ENCODE data around the gene EEF1AKMT4.
"Not testable (repeated sequence)": the region's sequence is repeated elsewhere in the genome, so short reads cannot be mapped to it uniquely, and the experiment has no call there.

Gene EEF1AKMT4

DNA sequence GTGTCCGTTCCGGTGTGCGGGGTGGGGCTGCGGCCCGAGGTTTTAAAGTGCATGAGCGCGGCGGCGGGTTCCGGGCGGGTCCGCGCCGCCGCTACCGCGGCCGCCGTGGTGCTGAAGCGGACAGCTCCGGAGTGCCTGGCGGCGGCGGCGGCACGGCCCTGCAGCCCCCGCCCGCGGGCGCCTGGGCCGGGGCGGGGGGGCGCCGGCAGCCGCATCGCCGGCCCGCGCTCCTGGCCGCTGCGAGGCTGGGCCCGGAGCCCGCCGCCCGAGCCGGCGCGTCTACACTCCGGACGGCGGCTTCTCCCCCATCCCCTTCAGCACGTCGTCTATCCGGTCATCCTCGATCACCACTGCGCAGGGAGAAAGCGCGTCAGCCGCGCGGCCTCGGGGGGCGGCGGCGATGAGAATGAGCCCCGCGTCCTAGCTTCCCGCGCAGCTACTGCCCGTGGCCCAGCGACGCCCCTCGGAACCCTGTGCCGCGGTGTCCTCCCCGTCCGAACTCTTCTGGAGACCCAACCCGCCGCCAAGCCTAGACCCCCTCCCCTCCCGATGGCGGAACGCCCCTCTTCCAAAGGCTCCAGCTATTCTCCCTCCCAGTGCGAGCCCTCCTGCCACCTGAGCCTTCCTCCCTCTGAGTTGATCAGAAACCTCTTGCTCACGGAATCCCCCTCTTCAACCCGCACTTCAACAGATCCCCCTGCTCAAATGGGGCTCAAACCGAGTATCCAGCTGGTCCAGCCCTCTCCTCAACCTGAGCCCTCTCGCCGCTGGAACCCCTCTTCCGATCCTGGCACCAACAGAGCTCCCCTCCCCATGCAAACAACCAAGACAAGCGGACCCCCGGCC, 10.6 kb downstream of the EEF1AKMT4 start:
- DNase-seq (ENCODE audit: low spot score) = peak; percentile 47

DNA sequence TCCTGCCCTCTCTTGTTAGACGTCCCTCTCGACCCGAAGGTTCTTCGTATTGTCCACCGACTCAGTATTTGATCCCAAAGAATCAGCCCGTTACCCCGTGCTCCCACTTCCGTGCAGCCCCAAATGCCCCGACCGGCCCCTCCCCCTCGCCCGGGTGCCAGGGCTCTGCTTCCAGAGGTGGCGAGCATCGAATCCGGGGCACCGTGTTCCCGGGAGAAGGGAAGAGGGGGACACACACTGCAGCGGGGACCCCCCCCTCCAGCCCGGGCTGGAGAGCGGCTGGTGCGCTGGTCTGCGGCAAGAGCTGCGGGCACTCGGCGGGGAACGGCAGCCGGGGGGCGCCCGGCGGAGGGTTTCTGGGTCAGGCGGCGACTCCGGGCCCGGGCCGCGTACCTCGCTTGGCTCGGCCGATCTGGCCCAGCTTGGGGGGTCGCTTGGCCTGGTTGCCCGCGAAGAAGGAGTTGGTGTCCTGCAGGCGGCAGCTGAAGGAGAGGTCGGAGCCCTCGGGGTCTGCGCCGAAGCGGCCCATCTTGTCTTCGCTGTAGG, 11.3 kb downstream of the EEF1AKMT4 start:
- peak; percentile 39 for DNase-seq (ENCODE audit: low spot score)

DNA sequence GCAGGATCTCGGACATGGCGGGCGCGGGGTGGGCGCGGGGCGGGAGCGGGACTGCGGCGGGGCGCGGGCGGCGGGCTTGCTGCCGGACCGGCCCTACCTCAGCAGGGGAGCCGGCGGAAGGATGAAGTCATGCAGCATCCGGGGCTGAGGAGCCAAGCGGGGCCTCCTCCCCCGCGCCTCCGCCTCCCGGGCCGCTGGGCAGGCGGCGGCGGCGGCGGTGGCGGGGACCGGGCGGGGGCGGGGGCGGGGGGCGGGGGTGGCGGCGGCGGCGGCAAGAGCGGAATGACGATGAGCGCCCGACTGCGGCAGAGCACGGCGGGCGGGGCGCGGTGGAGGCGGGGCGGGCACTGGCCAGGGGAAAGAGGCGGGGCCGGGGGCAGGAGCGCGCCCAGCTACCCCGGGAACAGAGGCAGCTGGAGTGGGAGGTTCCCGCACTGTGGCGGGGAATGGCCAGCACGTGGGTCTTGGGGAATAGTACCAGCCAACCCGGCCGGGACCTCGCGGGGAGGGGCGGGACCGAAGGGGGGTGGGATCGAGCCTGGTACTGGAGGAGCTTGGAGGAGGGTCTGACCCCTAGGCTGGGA, 11.9 kb downstream of the EEF1AKMT4 start, which contains the start of gene CAMK2N2:
Gene CAMK2N2 (minus strand): TSS at position 284 of the 584 bp plus-strand sequence. CDS start 268 bp downstream, at position 16.
- DNase-seq (ENCODE audit: low spot score) = peak; percentile 97

DNA sequence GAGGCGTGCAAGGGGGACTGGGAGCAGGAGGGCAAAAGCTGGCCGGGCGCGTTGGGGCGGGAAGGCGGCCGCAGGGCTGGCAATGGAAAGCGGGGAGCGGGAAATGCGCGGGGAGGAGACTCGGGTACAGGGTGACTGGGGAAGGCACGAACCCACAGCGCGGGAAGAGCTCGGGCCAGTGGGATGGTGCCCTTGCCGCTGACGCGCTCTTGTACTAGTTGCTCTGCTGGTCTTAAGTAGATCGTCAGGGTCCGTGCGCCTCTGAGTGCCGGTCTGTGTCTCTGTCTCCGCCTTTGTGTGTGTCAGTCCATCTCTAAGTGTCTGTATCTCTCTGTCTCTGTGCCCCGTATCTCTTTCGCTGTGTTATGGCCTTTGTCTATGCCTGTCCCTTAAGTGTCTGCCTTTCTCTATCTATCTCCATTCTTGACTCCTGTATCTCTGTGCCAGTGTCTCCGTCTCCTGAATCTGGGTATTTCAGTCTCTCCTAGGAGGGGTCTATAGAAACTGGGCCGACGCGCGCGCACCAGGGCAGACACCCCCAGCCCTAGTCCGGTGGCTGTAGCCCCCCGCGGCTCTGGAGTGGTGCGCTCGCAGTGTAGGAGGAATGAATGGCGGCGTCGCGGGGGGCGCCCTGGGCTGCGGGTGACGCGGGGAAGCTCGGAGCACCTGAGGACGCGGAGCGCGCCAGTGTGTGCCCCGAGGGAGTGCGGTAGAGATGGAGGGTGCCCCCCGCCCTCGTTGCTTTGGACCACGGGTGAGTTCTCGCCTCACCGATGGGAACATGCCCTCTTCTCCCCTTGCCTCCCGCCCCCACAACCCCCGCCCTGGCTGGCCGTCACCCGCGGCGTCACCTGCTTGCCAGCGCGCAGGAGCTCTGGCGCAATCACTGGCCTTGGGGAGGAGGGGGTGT, 12.6 kb downstream of the EEF1AKMT4 start:
- no peak for DNase-seq (ENCODE audit: low spot score)

DNA sequence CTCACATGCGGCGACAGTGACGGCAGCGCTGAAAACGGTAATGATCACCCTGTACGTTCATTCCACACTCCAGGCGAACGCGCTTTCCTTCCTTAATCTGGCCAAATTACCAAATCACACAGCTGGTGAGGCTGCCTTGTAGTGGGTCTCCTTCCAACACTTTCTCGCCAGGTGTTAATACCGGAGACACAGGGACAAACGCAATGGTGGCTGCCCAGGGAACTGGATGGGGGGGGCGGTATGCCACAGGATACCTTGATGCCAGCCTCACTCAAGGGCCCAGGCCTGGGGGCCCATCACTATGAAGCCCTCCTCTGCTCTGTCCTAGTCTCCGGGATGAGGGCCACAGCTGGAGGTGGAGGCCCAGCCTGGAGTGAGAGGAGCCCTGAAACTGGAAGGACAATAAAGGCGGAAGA, 13.3 kb downstream of the EEF1AKMT4 start:
- DNase-seq (ENCODE audit: low spot score) = no peak

DNA sequence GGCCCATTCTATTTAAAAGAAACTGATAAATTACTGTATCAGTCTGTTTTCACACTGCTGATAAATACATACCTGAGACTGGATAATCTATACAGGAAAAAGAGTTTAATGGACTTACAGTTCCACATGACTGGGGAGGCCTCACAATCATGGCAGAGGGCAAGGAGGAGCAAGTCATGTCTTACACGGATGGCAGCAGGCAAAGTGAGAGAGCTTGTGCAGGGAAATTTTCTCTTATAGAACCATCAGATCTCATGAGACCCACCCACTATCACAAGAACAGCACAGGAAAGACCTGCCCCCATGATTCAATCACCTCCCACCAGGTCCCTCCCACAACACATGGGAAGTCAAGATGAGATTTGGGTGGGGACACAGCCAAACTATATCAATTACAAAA, 17.8 kb downstream of the EEF1AKMT4 start:
- not testable (repeated sequence) for DNase-seq (ENCODE audit: low spot score)

DNA sequence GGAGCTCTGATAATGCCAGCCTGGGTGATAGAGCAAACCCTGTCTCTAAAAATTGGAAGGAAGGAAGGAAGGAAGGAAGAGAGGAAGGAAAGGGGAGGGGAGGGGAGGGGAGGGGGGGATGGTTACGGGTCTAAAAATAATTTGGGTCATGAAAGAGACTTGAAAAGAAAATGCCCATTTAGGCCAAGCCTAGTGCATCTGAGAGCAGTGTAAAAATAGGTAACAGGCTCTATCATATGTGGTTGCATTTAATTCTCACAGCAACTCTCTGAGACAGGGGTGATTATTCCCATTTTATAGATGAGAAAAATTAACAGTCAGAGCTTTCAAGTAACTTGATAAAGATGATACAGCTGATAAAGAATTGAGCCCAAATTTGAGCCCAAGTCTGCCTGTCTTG, 22.8 kb downstream of the EEF1AKMT4 start:
- no peak for DNase-seq (ENCODE audit: low spot score)

DNA sequence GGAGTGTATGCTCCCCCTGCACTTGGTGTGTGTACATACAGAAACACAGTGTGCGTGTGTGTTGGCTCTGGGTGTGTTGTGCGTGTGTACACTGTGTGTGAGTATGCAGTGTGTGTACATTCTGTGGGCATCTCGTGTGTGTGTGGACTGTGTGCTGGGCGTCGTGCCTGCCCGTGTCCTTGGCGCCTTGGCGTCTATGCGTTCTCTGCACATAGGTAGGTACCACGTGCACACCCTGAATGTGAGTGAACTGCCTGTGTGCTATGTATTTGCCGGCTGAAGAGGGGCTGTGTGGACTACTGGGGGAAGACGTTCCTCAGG, 25.9 kb downstream of the EEF1AKMT4 start:
- no peak for DNase-seq (ENCODE audit: low spot score)

DNA sequence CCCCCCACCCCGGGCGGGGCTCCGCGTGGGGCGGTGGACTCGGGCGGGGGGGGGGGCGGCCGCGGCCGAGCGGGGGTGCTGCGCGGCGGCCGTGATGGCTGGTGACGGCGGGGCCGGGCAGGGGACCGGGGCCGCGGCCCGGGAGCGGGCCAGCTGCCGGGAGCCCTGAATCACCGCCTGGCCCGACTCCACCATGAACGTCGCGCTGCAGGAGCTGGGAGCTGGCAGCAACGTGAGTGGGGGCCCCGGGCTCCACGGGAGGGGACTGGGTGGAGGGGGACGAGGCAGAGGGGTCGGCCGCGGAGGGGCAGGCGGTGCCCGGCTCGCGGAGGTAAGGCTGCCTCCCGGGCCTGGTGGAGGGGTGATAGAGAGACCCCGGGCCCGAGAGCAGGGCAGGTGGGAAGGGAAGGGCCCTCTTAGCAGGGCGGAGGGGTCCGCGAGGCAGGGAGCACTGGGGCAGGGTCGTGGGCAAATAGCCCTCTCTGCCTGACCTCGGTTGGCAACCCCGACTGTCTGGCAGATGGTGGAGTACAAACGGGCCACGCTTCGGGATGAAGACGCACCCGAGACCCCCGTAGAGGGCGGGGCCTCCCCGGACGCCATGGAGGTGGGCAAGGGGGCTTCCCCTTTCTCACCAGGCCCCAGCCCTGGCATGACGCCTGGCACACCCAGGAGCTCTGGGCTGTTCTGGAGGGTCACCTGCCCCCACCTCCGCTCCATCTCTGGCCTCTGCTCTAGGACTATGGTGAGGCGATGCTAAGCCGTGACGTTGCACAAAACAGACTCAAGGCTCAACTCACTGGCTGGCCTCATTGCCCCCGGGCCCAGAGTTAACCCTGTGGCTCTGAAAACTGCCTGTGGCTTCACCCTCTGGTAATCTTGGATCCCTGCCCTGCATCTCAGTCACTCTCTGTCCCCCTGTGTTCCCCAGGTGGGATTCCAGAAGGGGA, 26.8 kb downstream of the EEF1AKMT4 start, which contains the start of gene ECE2:
Gene ECE2 (plus strand): TSS at position 62 of the 950 bp plus-strand sequence. CDS start 132 bp downstream, at position 194.
- no peak for DNase-seq (ENCODE audit: low spot score)

DNA sequence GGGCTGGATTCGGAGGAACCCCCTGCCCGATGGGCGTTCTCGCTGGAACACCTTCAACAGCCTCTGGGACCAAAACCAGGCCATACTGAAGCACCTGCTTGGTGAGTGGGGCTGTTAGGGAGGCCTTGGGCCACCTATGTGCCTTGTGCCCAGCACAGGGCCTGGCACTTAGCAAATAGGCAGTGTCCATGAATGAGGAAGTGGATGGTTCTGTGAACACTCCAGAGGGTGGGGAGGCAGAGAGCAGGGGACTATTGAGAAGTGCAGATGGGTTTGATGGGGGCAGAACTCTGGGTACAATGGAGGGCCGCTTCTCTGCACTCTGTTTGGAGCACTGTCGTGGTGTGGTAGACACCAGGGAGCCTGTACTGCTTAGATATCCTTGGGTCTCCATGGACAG, 27.9 kb downstream of the EEF1AKMT4 start:
- no peak for DNase-seq (ENCODE audit: low spot score)

DNA sequence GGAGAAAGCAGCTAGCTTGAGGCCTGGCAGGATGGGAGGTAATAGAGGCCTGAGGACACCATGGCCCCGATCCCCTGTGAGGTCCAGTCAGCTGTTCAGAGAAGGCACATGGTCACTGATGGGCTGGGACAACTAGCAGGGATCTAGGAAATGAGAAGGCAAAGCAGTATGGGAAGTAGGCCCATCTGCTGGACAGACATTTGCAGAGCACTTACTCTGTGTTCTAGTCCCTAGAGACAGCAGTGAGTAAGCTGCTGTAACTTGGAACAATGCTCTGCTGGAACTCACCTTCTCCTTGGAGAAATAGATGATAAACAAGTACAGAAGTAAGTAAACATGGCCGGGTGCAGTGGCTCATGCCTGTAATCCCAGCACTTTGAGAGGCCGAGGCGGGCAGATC, 33.5 kb downstream of the EEF1AKMT4 start:
- DNase-seq (ENCODE audit: low spot score) = no peak

DNA sequence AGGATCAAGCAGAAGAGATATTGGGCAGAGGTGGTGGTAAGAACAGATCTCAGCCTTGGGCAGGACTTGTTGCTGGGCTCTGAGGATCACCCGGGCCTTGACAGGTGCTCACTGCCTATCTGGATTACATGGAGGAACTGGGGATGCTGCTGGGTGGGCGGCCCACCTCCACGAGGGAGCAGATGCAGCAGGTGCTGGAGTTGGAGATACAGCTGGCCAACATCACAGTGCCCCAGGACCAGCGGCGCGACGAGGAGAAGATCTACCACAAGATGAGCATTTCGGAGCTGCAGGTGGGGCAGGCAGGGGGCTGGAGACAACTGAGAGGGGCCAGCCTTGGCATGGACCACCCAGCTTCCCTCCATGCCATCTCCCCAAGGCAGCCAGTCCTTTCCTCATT, 34.2 kb downstream of the EEF1AKMT4 start:
- no peak for DNase-seq (ENCODE audit: low spot score)

DNA sequence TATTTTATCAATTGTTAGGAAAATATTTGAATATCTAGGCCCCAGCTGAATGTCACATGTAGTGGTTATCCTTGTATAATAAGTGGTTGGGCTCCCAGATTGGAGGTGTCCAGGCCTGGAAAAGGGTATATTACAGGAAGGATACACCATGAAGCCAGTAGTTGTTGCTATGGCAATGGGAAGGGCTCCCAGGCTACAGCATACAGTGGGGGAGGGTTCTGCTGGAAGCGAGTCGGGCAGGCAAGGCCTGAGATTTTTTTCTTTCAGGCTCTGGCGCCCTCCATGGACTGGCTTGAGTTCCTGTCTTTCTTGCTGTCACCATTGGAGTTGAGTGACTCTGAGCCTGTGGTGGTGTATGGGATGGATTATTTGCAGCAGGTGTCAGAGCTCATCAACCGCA, 35.2 kb downstream of the EEF1AKMT4 start:
- peak; percentile 88 for DNase-seq (ENCODE audit: low spot score)

DNA sequence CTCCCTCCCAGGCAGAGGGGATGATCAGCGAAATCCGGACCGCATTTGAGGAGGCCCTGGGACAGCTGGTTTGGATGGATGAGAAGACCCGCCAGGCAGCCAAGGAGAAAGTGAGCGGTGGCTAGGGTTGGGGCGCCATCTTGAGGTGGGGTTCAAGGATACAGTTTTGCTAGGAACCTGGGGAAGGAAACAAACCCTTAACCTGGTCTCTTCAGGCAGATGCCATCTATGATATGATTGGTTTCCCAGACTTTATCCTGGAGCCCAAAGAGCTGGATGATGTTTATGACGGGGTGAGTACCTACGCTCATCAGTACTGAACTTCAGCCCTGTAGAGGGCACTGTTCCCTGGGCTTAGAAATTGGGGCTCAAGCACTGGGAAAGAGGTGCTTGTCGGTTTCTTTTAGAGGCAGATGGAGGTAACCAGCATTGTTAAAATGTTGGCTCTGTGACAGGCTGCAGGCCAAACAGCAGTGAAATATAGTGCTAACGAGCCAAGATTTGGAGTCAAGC, 40.0 kb downstream of the EEF1AKMT4 start:
- peak; percentile 84 for DNase-seq (ENCODE audit: low spot score)

DNA sequence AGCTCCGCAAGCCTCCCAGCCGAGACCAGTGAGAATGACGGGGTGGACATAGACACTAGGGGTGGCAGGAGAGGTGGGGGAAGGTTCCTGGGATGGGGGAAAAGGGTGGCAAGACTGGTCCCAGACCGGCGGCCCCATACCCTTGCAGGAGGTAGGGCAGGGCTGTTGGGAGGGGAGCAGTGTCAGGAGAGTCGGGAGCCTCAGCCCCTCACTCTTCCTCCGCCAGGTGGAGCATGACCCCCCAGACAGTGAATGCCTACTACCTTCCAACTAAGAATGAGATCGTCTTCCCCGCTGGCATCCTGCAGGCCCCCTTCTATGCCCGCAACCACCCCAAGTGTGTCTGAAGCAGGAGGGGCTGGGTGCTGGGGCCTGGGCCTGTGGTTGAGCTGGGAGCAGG, 40.9 kb downstream of the EEF1AKMT4 start:
- DNase-seq (ENCODE audit: low spot score) = no peak

DNA sequence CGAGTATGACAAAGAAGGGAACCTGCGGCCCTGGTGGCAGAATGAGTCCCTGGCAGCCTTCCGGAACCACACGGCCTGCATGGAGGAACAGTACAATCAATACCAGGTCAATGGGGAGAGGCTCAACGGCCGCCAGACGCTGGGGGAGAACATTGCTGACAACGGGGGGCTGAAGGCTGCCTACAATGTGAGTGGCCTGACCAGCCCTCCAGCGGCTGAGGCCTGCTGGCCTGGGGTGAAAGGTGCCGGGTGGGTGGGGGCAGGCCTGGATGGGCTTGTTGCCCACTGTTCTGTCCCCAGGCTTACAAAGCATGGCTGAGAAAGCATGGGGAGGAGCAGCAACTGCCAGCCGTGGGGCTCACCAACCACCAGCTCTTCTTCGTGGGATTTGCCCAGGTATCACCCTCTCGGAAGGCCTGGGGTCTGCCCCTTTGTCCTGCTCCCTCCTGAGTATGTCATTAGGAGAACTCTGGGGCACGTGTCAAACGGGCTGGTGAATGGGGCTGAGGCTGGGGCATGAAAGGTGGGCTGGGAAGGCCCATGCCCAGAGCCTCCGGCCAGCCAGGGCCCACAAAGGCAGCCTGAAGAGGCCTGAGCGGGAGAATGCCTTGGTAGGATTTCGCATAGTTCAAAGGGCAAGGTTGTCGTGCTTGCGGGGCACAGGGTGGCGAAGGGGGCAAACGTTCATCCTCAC, 41.7 kb downstream of the EEF1AKMT4 start:
- no peak for DNase-seq (ENCODE audit: low spot score)

DNA sequence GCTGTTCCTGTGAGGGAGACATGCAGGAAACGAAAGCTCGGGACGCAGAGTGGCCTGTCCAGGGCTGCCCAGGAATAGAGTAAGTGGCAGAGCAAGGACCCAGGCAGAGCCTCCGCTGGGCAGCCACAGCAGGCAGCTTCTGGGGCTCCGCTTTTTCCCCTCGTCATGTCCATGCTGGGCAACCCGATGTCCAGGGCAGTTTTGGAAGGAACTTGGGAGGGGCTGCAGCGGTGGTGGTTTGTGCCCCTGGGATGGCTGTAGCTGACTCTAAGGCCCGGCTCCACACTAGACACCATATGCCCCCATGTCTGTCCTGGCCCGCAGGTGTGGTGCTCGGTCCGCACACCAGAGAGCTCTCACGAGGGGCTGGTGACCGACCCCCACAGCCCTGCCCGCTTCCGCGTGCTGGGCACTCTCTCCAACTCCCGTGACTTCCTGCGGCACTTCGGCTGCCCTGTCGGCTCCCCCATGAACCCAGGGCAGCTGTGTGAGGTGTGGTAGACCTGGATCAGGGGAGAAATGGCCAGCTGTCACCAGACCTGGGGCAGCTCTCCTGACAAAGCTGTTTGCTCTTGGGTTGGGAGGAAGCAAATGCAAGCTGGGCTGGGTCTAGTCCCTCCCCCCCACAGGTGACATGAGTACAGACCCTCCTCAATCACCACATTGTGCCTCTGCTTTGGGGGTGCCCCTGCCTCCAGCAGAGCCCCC, 42.4 kb downstream of the EEF1AKMT4 start:
- no peak for DNase-seq (ENCODE audit: low spot score)

DNA sequence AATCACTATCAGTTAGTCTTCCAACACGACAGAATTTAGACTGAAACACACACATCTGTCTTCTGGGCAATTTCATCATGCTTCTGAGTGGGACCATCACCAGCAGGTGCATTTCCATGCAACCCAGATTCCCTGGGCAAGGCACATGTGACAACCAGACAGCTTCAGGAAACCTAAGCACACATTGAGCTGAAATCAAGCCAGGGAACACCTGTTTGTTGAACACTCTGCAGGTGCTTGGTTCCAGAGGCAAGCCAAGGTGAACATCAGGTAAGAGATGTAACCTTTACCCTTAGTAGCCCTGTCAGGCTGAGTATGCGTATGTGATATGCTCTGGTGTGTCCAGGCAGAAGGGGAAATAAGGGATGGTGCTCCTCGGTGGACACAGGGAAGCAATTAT, 46.3 kb downstream of the EEF1AKMT4 start:
- no peak for DNase-seq (ENCODE audit: low spot score)

DNA sequence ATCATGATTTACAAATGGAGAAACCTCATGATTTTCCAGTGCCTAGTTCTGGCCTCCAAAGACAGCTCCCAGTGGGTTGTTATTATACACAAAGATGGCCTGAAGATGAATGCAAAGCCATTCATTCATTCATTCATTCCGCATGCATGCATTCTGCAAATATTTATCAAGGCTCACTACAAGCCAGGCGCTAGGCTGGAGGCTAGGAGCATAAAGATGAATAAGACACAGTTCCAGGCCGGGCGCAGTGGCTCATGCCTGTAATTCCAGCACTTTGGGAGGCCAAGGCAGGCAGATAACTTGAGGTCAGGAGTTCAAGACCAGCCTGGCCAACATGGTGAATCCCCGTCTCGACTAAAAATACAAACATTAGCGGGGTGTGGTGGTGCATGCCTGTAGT, 47.1 kb downstream of the EEF1AKMT4 start:
- no peak for DNase-seq (ENCODE audit: low spot score)

Measured in SK-N-DZ (cell line).